Measurements from ENCODE around the gene GRAMD1B. TPM values are rescaled to one million over a fixed set of nuclear protein-coding genes. Genes with fewer than 3 reads are reported as not detected.

Gene GRAMD1B
- total and polyA plus RNA-seq, 2 experiments from 2014 or later, result 15.5 to 81.5 TPM

DNA sequence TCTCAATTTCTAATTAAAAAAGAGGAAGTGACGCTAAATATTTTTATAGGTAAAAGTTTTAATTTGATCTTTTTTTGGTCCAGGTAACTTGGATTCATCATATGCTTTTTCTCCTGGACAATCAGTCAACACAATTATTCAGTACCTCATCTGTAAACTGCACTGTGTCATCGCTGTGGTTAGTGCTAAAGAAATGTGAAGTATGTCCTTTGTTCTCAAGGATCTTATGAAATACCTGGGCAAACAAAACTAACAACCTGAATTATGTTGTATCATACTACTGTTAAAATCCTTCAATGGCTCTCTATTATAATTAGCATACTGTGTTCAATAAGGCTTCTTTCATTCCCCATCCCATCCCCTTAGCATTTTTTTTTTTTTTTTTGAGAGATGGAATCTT, 244.2 kb downstream of the GRAMD1B start:
- Histone ChIP-seq H3K4me3 (no peak overlapping the region), H3K27me3 (no peaks in the 10 kb centered on the region), H3K27ac (no peak overlapping the region), H3K4me1 (ENCODE audit: low read depth) (no peaks in the 10 kb centered on the region), H3K36me3 (no peaks in the 10 kb centered on the region), H3K9me3 (ENCODE audit: low read depth) (no peaks in the 10 kb centered on the region)
- TF ChIP-seq, protein P1, sequence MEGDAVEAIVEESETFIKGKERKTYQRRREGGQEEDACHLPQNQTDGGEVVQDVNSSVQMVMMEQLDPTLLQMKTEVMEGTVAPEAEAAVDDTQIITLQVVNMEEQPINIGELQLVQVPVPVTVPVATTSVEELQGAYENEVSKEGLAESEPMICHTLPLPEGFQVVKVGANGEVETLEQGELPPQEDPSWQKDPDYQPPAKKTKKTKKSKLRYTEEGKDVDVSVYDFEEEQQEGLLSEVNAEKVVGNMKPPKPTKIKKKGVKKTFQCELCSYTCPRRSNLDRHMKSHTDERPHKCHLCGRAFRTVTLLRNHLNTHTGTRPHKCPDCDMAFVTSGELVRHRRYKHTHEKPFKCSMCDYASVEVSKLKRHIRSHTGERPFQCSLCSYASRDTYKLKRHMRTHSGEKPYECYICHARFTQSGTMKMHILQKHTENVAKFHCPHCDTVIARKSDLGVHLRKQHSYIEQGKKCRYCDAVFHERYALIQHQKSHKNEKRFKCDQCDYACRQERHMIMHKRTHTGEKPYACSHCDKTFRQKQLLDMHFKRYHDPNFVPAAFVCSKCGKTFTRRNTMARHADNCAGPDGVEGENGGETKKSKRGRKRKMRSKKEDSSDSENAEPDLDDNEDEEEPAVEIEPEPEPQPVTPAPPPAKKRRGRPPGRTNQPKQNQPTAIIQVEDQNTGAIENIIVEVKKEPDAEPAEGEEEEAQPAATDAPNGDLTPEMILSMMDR (IDR thresholded peaks at IDR 0.05; ENCODE audit: low read depth, low read length), result no peak
- DNase-seq (ENCODE audit: low read depth in 1 of 2, low spot score in 1 of 2), result no peak

Other genes starting within 250 kb of the GRAMD1B start
- gene CLMP, start 235.0 kb upstream of the GRAMD1B start, total RNA-seq, result 4.2 and 8.4 TPM in 2 replicates
- gene CLMP, start 235.0 kb upstream of the GRAMD1B start, polyA plus RNA-seq, result 2.1 and 5.1 TPM in 2 replicates
- gene SCN3B, start 224.4 kb downstream of the GRAMD1B start, total RNA-seq, result 0.12 and 0.46 TPM in 2 replicates
- gene SCN3B, start 224.4 kb downstream of the GRAMD1B start, polyA plus RNA-seq, result 0.77 and 1.2 TPM in 2 replicates

Measured in cardiac muscle cell (in vitro differentiated cells and primary cell).